Caco-2 (cell line): ENCODE measurements around the gene SNCG. TPM values are rescaled to one million over a fixed set of nuclear protein-coding genes. Genes with fewer than 3 reads are reported as not detected.

ENCODE experiments used
- BruUV-seq: library from RNA; stranded (reverse); fragments of 400-500 nt; replicated peaks from 2 replicates; lab custom pipeline; 2021; lab: Mats Ljungman, UMichigan
- CTCF ChIA-PET: fragments of 300-600 bp; sonication (Branson Sonifier 250); formaldehyde crosslinking; loops from one replicate; lab custom pipeline; 2022; ENCODE audit warnings: antibody characterized with exemption; lab: Charles Lee
- POLR2A ChIA-PET: fragments of 300-600 bp; sonication (Branson Sonifier 250); formaldehyde crosslinking; loops from one replicate; lab custom pipeline; 2022; ENCODE audit warnings: antibody characterized with exemption; lab: Charles Lee
- DNase-seq, 2 experiments: peaks; one replicate each; pipeline versions ENCODE4 v3.0.0 to v3.0.0-alpha.2; 2020 to 2022
- H3K27me3 ChIP-seq: replicated peaks from 2 replicates; pipeline ENCODE4 v1.6.0; 2011; ENCODE audit warnings: low read length; ENCODE audit not compliant: control insufficient read depth, insufficient read depth
- H3K36me3 ChIP-seq: 2 replicates; pipeline ENCODE4 v1.5.1; 2011; ENCODE audit warnings: low read length; ENCODE audit not compliant: control insufficient read depth, insufficient read depth
- H3K4me1 ChIP-seq: fragments of 250-450 bp; sonication (Bioruptor Pico); 2 replicates; pipeline ENCODE4 v1.5.1; 2020; ENCODE audit warnings: mild to moderate bottlenecking
- H3K4me3 ChIP-seq: 2 replicates; pipeline ENCODE4 v1.5.1; 2011; ENCODE audit warnings: low read depth, mild to moderate bottlenecking, control low read depth, low read length
- H3K9me3 ChIP-seq: fragments of 250-450 bp; sonication (Bioruptor Pico); 2 replicates; pipeline ENCODE4 v1.5.1; 2020; ENCODE audit warnings: mild to moderate bottlenecking, moderate library complexity
- H3K27ac Mint-ChIP-seq: one replicate; pipeline ENCODE4 v1.8.0; 2022; ENCODE audit warnings: mixed read lengths; ENCODE audit not compliant: unreplicated experiment
- H3K27me3 Mint-ChIP-seq: one replicate; pipeline ENCODE4 v1.8.0; 2022; ENCODE audit warnings: mixed read lengths; ENCODE audit not compliant: insufficient read depth, unreplicated experiment
- H3K36me3 Mint-ChIP-seq: one replicate; pipeline ENCODE4 v1.8.0; 2022; ENCODE audit warnings: mild to moderate bottlenecking, mixed read lengths; ENCODE audit not compliant: insufficient read depth, unreplicated experiment
- H3K4me1 Mint-ChIP-seq: one replicate; pipeline ENCODE4 v1.8.0; 2022; ENCODE audit warnings: low read depth, mixed read lengths; ENCODE audit not compliant: unreplicated experiment
- H3K4me3 Mint-ChIP-seq: one replicate; pipeline ENCODE4 v1.8.0; 2022; ENCODE audit warnings: mild to moderate bottlenecking, moderate library complexity, mixed read lengths; ENCODE audit not compliant: unreplicated experiment
- H3K9me3 Mint-ChIP-seq: one replicate; pipeline ENCODE4 v1.8.0; 2022; ENCODE audit warnings: mixed read lengths; ENCODE audit not compliant: unreplicated experiment
- CTCF ChIP-seq, 2 experiments: fragments of 200-600 bp in 1 of 2; IDR thresholded peaks; 1 replicate in 1 of 2; 2 replicates in 1 of 2; pipeline versions ENCODE4 v1.5.1 to v1.8.0; 2011 to 2022; ENCODE audit warnings: antibody characterized with exemption in 1 of 2, control low read depth in 1 of 2, inconsistent platforms in 1 of 2, low read depth in 1 of 2, low read length in 1 of 2, mild to moderate bottlenecking in 1 of 2, moderate library complexity in 1 of 2; ENCODE audit not compliant: insufficient read depth in 1 of 2, severe bottlenecking in 1 of 2, unreplicated experiment in 1 of 2
- intact Hi-C: fragments of 100-400 bp; cut with micrococcal nuclease; formaldehyde crosslinking; loops from one replicate; pipeline ENCODE4 v1.10.0; 2022; ENCODE audit not compliant: unreplicated experiment
- total RNA-seq: library from RNA; stranded (reverse); gene quantifications from 2 replicates; pipeline ENCODE4 v1.2.3, GENCODE V29; 2022

SNCG gene
- total RNA-seq, 1 experiment from 2014 or later = 0.45 TPM

- DNase-seq = no peak
- Mint-ChIP-seq H3K27ac (no peak overlapping the region), H3K36me3 (peaks cover 12% of the 10 kb centered on the region), H3K4me3 (no peak overlapping the region), H3K27me3 (no peaks in the 10 kb centered on the region), H3K4me1 (no peaks in the 10 kb centered on the region), H3K9me3 (no peaks in the 10 kb centered on the region)
- Histone ChIP-seq H3K4me3 (no peak overlapping the region), H3K27me3 (no peaks in the 10 kb centered on the region), H3K36me3 (no peaks in the 10 kb centered on the region), H3K4me1 (no peaks in the 10 kb centered on the region), H3K9me3 (no peaks in the 10 kb centered on the region)
- TF ChIP-seq CTCF (IDR thresholded peaks at IDR 0.05; ENCODE audit: insufficient read depth in 1 of 2, low read depth in 1 of 2, low read length in 1 of 2, severe bottlenecking in 1 of 2, unreplicated experiment in 1 of 2) = no peak
- intact Hi-C loops = no loop called here
- no TSS peak for BruUV-seq
- CTCF ChIA-PET = interaction anchor here (2.5 kb wide), 1 partner anchor 24 kb away, joined by 9 read pairs; no protein-coding TSS in a partner anchor
- POLR2A ChIA-PET = no interaction called here
These were observed 15.7 kb upstream of the SNCG start for GRCh38 chr10:86942441-86943315.

- POLR2A ChIA-PET = no interaction called here
- Histone ChIP-seq H3K9me3 (no peaks in the 10 kb centered on the region), H3K4me3 (no peak overlapping the region), H3K36me3 (no peaks in the 10 kb centered on the region), H3K4me1 (no peaks in the 10 kb centered on the region), H3K27me3 (no peaks in the 10 kb centered on the region)
- DNase-seq = no peak
- Mint-ChIP-seq H3K27ac (no peak overlapping the region), H3K27me3 (no peaks in the 10 kb centered on the region), H3K9me3 (no peaks in the 10 kb centered on the region), H3K36me3 (peaks cover 12% of the 10 kb centered on the region), H3K4me3 (no peak overlapping the region), H3K4me1 (no peaks in the 10 kb centered on the region)
- no peak for TF ChIP-seq CTCF (IDR thresholded peaks at IDR 0.05; ENCODE audit: insufficient read depth in 1 of 2, low read depth in 1 of 2, low read length in 1 of 2, severe bottlenecking in 1 of 2, unreplicated experiment in 1 of 2)
- intact Hi-C loops = no loop called here
- CTCF ChIA-PET = interaction anchor here (2.5 kb wide), 1 partner anchor 23 kb away, joined by 9 read pairs; no protein-coding TSS in a partner anchor
- no TSS peak for BruUV-seq
These were observed 14.9 kb upstream of the SNCG start for GRCh38 chr10:86943316-86944030.

- H3K4me1 Mint-ChIP-seq = no peaks in the 10 kb centered on the region
- H3K9me3 Mint-ChIP-seq = no peaks in the 10 kb centered on the region
- Histone ChIP-seq H3K27me3 (no peaks in the 10 kb centered on the region), H3K9me3 (no peaks in the 10 kb centered on the region), H3K36me3 (no peaks in the 10 kb centered on the region), H3K4me1 (no peaks in the 10 kb centered on the region), H3K4me3 (no peak overlapping the region)
- H3K4me3 Mint-ChIP-seq = no peak overlapping the region
- ChIA-PET POLR2A (no interaction called here), CTCF (interaction anchor here (2.5 kb wide), 1 partner anchor 23 kb away, joined by 9 read pairs; no protein-coding TSS in a partner anchor)
- no TSS peak for BruUV-seq
- no peaks in the 10 kb centered on the region for H3K27me3 Mint-ChIP-seq
- DNase-seq = no peak
- intact Hi-C loops = no loop called here
- no peak for TF ChIP-seq CTCF (IDR thresholded peaks at IDR 0.05; ENCODE audit: insufficient read depth in 1 of 2, low read depth in 1 of 2, low read length in 1 of 2, severe bottlenecking in 1 of 2, unreplicated experiment in 1 of 2)
- no peak overlapping the region for H3K27ac Mint-ChIP-seq
- peaks cover 12% of the 10 kb centered on the region for H3K36me3 Mint-ChIP-seq
These were observed 14.4 kb upstream of the SNCG start for GRCh38 chr10:86944031-86944419.
